Measurements from ENCODE around the gene PCED1B. TPM values are rescaled to one million over a fixed set of nuclear protein-coding genes. Genes with fewer than 3 reads are reported as not detected.

The PCED1B gene
- total RNA-seq, 6 donors from 2014 or later = 4.6 to 53.4 (median 11.7) TPM

- H3K9me3 ChIP-seq = no peaks in the 10 kb centered on the region
- no peak overlapping the region for H3K27ac ChIP-seq
- TF ChIP-seq POLR2AphosphoS5 (IDR thresholded peaks at IDR 0.05) (no peak), EP300 (IDR thresholded peaks at IDR 0.05) (no peak), CTCF (IDR thresholded peaks at IDR 0.05) (no peak), POLR2A (IDR thresholded peaks at IDR 0.05) (no peak)
- H3K27me3 ChIP-seq = no peaks in the 10 kb centered on the region
- ATAC-seq (ENCODE audit: low FRiP score in 2 of 2) (no peak), DNase-seq (no peak)
- H3K4me1 ChIP-seq = peaks cover 9 to 23% (median 18%) of the 10 kb centered on the region in 4 donors
- 90 to 97% methylated on average over 4 of the region's 4 CpGs for WGBS, 2 donors
- no peaks in the 10 kb centered on the region for H3K36me3 ChIP-seq
- no peak overlapping the region for H3K4me3 ChIP-seq
Observed at GRCh38 chr12:47210776-47211175, 131.4 kb downstream of the PCED1B start.

GRCh38 chr12:47212701-47213039 lies 133.2 kb downstream of the PCED1B start:
- no peak for TF ChIP-seq POLR2AphosphoS5 (IDR thresholded peaks at IDR 0.05)
- TF ChIP-seq EP300 (IDR thresholded peaks at IDR 0.05) = no peak
- TF ChIP-seq CTCF (IDR thresholded peaks at IDR 0.05) = no peak
- no peak for TF ChIP-seq POLR2A (IDR thresholded peaks at IDR 0.05)
- Histone ChIP-seq H3K4me3 (no peak overlapping the region), H3K27me3 (no peaks in the 10 kb centered on the region), H3K27ac (no peak overlapping the region), H3K9me3 (no peaks in the 10 kb centered on the region), H3K36me3 (no peaks in the 10 kb centered on the region), H3K4me1 (peaks cover 0 to 10% (median 8%) of the 10 kb centered on the region in 4 donors)
- no peak for ATAC-seq (ENCODE audit: low FRiP score in 2 of 2)
- DNase-seq = no peak

- no peak for ATAC-seq (ENCODE audit: low FRiP score in 2 of 2)
Observed at GRCh38 chr12:47213396-47213795, 134.0 kb downstream of the PCED1B start.

GRCh38 chr12:47214001-47214619 lies 134.7 kb downstream of the PCED1B start:
- 65 to 74% methylated on average over 3 of the region's 3 CpGs for WGBS, 2 donors
- TF ChIP-seq POLR2A (IDR thresholded peaks at IDR 0.05) (no peak), EP300 (IDR thresholded peaks at IDR 0.05) (no peak), CTCF (IDR thresholded peaks at IDR 0.05) (no peak), POLR2AphosphoS5 (IDR thresholded peaks at IDR 0.05) (no peak)

More at GRCh38 chr12:47213396-47213795, 134.0 kb downstream of the PCED1B start:
- TF ChIP-seq POLR2AphosphoS5 (IDR thresholded peaks at IDR 0.05) = no peak
- TF ChIP-seq EP300 (IDR thresholded peaks at IDR 0.05) = no peak
- no peak for TF ChIP-seq CTCF (IDR thresholded peaks at IDR 0.05)
- no peak for TF ChIP-seq POLR2A (IDR thresholded peaks at IDR 0.05)
- no peak for DNase-seq
- Histone ChIP-seq H3K36me3 (no peaks in the 10 kb centered on the region), H3K27me3 (no peaks in the 10 kb centered on the region), H3K4me1 (peaks cover 0 to 3% (median under 1%) of the 10 kb centered on the region in 4 donors), H3K27ac (no peak overlapping the region), H3K9me3 (no peaks in the 10 kb centered on the region), H3K4me3 (no peak overlapping the region)
- WGBS, 2 donors = 70 to 85% methylated on average over 3 of the region's 3 CpGs

GRCh38 chr12:47214771-47215170 lies 135.3 kb downstream of the PCED1B start:
- no peaks in the 10 kb centered on the region for H3K9me3 ChIP-seq
- no peak for ATAC-seq (ENCODE audit: low FRiP score in 2 of 2)
- peak overlapping the region in 1 of 4 donors; percentile 35 for H3K4me3 ChIP-seq
- H3K27me3 ChIP-seq = no peaks in the 10 kb centered on the region
- no peak for DNase-seq
- H3K36me3 ChIP-seq = no peaks in the 10 kb centered on the region
- no peaks in the 10 kb centered on the region for H3K4me1 ChIP-seq
- peak overlapping the region in 2 of 4 donors; percentile 57 to 82 for H3K27ac ChIP-seq
- no peak for TF ChIP-seq CTCF (IDR thresholded peaks at IDR 0.05)
- TF ChIP-seq EP300 (IDR thresholded peaks at IDR 0.05) = no peak
- no peak for TF ChIP-seq POLR2AphosphoS5 (IDR thresholded peaks at IDR 0.05)
- no peak for TF ChIP-seq POLR2A (IDR thresholded peaks at IDR 0.05)
- 73 to 82% methylated on average over 7 of the region's 7 CpGs for WGBS, 2 donors

More at GRCh38 chr12:47214001-47214619, 134.7 kb downstream of the PCED1B start:
- H3K4me1 ChIP-seq = no peaks in the 10 kb centered on the region
- H3K4me3 ChIP-seq = peak overlapping the region in 1 of 4 donors; percentile 35
- H3K9me3 ChIP-seq = no peaks in the 10 kb centered on the region
- H3K27ac ChIP-seq = peak overlapping the region in 1 of 4 donors; percentile 82
- ATAC-seq (ENCODE audit: low FRiP score in 2 of 2) (no peak), DNase-seq (no peak)
- no peaks in the 10 kb centered on the region for H3K36me3 ChIP-seq
- H3K27me3 ChIP-seq = no peaks in the 10 kb centered on the region

Measured in upper lobe of left lung (tissue), 6 donors.